MM.1S (cell line): ENCODE measurements around the gene BMAL1.

Experiments used
- CTCF ChIP-seq: fragments of 300-600 bp; sonication (generic); IDR thresholded peaks from 2 replicates; pipeline ENCODE4 v1.5.1; 2016; ENCODE audit warnings: antibody characterized with exemption, low read length, mixed read lengths
- EZH2phosphoT487 ChIP-seq: fragments of 300-600 bp; sonication (generic); IDR thresholded peaks from 2 replicates; pipeline ENCODE4 v1.6.1; 2018; ENCODE audit warnings: antibody characterized with exemption, low read length

GRCh38 chr11:13229711-13230318, 47.8 kb upstream of the BMAL1 start:
- TF ChIP-seq EZH2phosphoT487 (no peak), CTCF (no peak)
